Neuronal stem cell (in vitro differentiated cells): ENCODE measurements around the gene CNOT6L.

Experiments
- DNase-seq: peaks from one replicate; pipeline ENCODE4 v3.0.0-alpha.2; 2013; ENCODE audit warnings: low spot score
- H2AFZ ChIP-seq: one replicate; pipeline ENCODE4 v1.6.1; 2013; ENCODE audit warnings: mild to moderate bottlenecking, low read length, inconsistent platforms
- H2AK5ac ChIP-seq: 2 replicates; pipeline ENCODE4 v1.6.1; 2013; ENCODE audit warnings: low read depth, mild to moderate bottlenecking, inconsistent platforms, low read length, moderate library complexity, mixed read lengths
- H2BK120ac ChIP-seq: 2 replicates; pipeline ENCODE4 v1.6.1; 2013; ENCODE audit warnings: low read depth, mild to moderate bottlenecking, inconsistent platforms, low read length, moderate library complexity, mixed read lengths
- H2BK12ac ChIP-seq: one replicate; pipeline ENCODE4 v1.6.1; 2013; ENCODE audit warnings: low read length, inconsistent platforms
- H2BK15ac ChIP-seq: 2 replicates; pipeline ENCODE4 v1.6.1; 2013; ENCODE audit warnings: mild to moderate bottlenecking, low read length, inconsistent platforms, mixed read lengths
- H2BK5ac ChIP-seq: one replicate; pipeline ENCODE4 v1.6.1; 2013; ENCODE audit warnings: inconsistent platforms, mild to moderate bottlenecking, low read length, moderate library complexity
- H3K14ac ChIP-seq: one replicate; pipeline ENCODE4 v1.6.1; 2013; ENCODE audit warnings: low read length, inconsistent platforms
- H3K18ac ChIP-seq: 2 replicates; pipeline ENCODE4 v1.6.1; 2013; ENCODE audit warnings: low read length, inconsistent platforms
- H3K23ac ChIP-seq: 2 replicates; pipeline ENCODE4 v1.6.1; 2013; ENCODE audit warnings: low read depth, mild to moderate bottlenecking, mixed read lengths, low read length, inconsistent platforms; ENCODE audit not compliant: poor library complexity
- H3K27ac ChIP-seq: replicated peaks from 3 replicates; pipeline ENCODE4 v1.5.1; 2013; ENCODE audit warnings: low read length, inconsistent platforms
- H3K27me3 ChIP-seq, 3 experiments: 2 replicates each; pipeline ENCODE4 v1.6.1; 2013; ENCODE audit warnings: low read length in 3 of 3, mild to moderate bottlenecking in 2 of 3, inconsistent platforms in 1 of 3, low read depth in 1 of 3, mixed read lengths in 1 of 3, moderate library complexity in 1 of 3; ENCODE audit not compliant: control insufficient read depth in 3 of 3, insufficient read depth in 3 of 3
- H3K36me3 ChIP-seq, 2 donors: replicated peaks in 1 of 2; 2 replicates each; pipeline ENCODE4 v1.6.1; 2013; ENCODE audit warnings: low read length in 2 of 2; ENCODE audit not compliant: control insufficient read depth in 2 of 2, insufficient read depth in 2 of 2
- H3K4ac ChIP-seq: 2 replicates; pipeline ENCODE4 v1.6.1; 2013; ENCODE audit warnings: inconsistent platforms, mild to moderate bottlenecking, low read length, moderate library complexity
- H3K4me1 ChIP-seq, 2 donors: 1 replicate in 1 of 2; 2 replicates in 1 of 2; pipeline ENCODE4 v1.6.1; 2013; ENCODE audit warnings: low read length in 2 of 2, low read depth in 1 of 2; ENCODE audit not compliant: control insufficient read depth in 2 of 2, insufficient read depth in 1 of 2
- H3K4me2 ChIP-seq: one replicate; pipeline ENCODE4 v1.6.1; 2013; ENCODE audit warnings: mild to moderate bottlenecking, low read length, inconsistent platforms; ENCODE audit not compliant: insufficient read depth, poor library complexity, severe bottlenecking
- H3K4me3 ChIP-seq, 2 donors: 2 replicates each; pipeline ENCODE4 v1.5.1; 2013; ENCODE audit warnings: low read length in 2 of 2, mild to moderate bottlenecking in 2 of 2, inconsistent platforms in 1 of 2, moderate library complexity in 1 of 2
- H3K79me1 ChIP-seq: one replicate; pipeline ENCODE4 v1.6.1; 2013; ENCODE audit warnings: low read depth, mild to moderate bottlenecking, inconsistent platforms, low read length, moderate library complexity
- H3K9ac ChIP-seq: one replicate; pipeline ENCODE4 v1.6.1; 2013; ENCODE audit warnings: mild to moderate bottlenecking, low read depth, low read length, inconsistent platforms; ENCODE audit not compliant: poor library complexity
- H3K9me3 ChIP-seq, 2 donors: replicated peaks in 1 of 2; 2 replicates each; pipeline versions ENCODE3 to v1.6.1; 2013; ENCODE audit warnings: low read length in 2 of 2, mild to moderate bottlenecking in 2 of 2, inconsistent platforms in 1 of 2, low read depth in 1 of 2, mixed read lengths in 1 of 2, moderate library complexity in 1 of 2; ENCODE audit not compliant: control insufficient read depth in 2 of 2, insufficient read depth in 1 of 2
- H4K8ac ChIP-seq: one replicate; pipeline ENCODE4 v1.6.1; 2013; ENCODE audit warnings: low read depth, mild to moderate bottlenecking, inconsistent platforms, low read length, moderate library complexity
- H4K91ac ChIP-seq: one replicate; pipeline ENCODE4 v1.6.1; 2013; ENCODE audit warnings: low read length, low read depth, mild to moderate bottlenecking, inconsistent platforms; ENCODE audit not compliant: poor library complexity
- WGBS, 2 donors: extraction: QIAGEN DNeasy Blood & Tissue Kit; methylation state at CpG; one replicate each; pipeline ENCODE4 v1.1.7; 2013; ENCODE audit warnings: missing lambda C conversion rate in 2 of 2, mixed read lengths in 1 of 2; ENCODE audit not compliant: insufficient read length in 2 of 2, insufficient replicate concordance in 1 of 2; ENCODE audit errors: extremely low coverage in 2 of 2; 5-methylcytosine and 5-hydroxymethylcytosine counted together

CNOT6L gene

DNA sequence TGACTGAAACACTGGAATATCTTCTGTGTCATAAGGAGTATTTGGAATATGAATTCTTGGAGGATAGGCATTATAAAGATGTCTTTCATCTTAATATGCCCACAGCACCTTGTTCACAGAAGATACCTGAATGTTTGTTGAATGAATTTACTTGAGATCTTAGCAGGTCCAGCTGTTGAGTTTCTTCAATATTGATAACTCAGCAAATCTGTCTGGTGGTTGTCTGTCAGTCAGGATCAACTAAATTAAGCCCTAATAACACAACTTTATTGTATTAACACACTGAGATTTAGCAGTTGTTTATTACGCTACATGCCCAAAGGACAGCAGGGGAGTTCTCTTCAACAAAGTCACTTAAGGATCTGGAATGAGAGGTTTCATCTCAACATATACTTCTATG, 106.5 kb downstream of the CNOT6L start:
- Histone ChIP-seq H3K4me3 (no peak overlapping the region), H3K79me1 (no peaks in the 10 kb centered on the region), H3K27ac (no peak overlapping the region), H2BK5ac (no peak overlapping the region), H2AFZ (no peak overlapping the region), H4K8ac (no peak overlapping the region), H3K36me3 (no peaks in the 10 kb centered on the region), H3K27me3 (no peaks in the 10 kb centered on the region), H3K9ac (no peak overlapping the region), H2BK120ac (no peak overlapping the region), H3K23ac (no peak overlapping the region), H2AK5ac (no peak overlapping the region), H3K4ac (no peak overlapping the region), H3K14ac (no peak overlapping the region), H4K91ac (no peak overlapping the region), H2BK12ac (no peak overlapping the region), H2BK15ac (no peak overlapping the region), H3K18ac (no peak overlapping the region), H3K9me3 (no peaks in the 10 kb centered on the region), H3K4me1 (peaks cover 3 to 27% of the 10 kb centered on the region in 2 donors), H3K4me2 (no peak overlapping the region)
- no peak for DNase-seq
- no CpG with 5 or more reads among the region's 1 CpG for WGBS, 2 donors

DNA sequence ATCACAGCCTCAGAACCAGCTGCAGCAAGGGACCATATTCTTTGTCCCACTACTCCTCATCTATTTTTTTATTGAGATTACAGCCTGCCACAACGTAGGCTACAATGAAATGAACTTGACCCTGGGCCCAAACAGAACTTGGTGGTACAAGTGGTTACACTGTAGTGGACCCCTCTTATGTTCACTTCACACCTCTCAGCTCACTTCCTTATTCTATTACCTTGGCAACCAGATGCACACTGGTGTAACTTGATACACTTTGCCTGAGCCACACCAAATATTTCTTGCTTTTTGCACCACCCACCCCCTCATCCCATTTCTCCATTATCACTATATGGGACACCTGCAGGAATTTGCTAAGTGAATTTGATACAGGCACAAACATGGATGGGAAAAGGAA, 107.7 kb downstream of the CNOT6L start:
- WGBS, 2 donors = no CpG with 5 or more reads among the region's 1 CpG
- Histone ChIP-seq H2BK15ac (no peak overlapping the region), H3K4me2 (no peak overlapping the region), H4K8ac (no peak overlapping the region), H3K36me3 (no peaks in the 10 kb centered on the region), H3K9me3 (no peaks in the 10 kb centered on the region), H3K18ac (no peak overlapping the region), H3K4me3 (no peak overlapping the region), H2BK5ac (no peak overlapping the region), H3K79me1 (no peaks in the 10 kb centered on the region), H3K27ac (no peak overlapping the region), H2BK120ac (no peak overlapping the region), H2AFZ (no peak overlapping the region), H2BK12ac (no peak overlapping the region), H3K27me3 (no peaks in the 10 kb centered on the region), H4K91ac (no peak overlapping the region), H3K9ac (no peak overlapping the region), H3K14ac (no peak overlapping the region), H2AK5ac (no peak overlapping the region), H3K23ac (no peak overlapping the region), H3K4ac (no peak overlapping the region), H3K4me1 (peaks cover 2 to 28% of the 10 kb centered on the region in 2 donors)
- no peak for DNase-seq

DNA sequence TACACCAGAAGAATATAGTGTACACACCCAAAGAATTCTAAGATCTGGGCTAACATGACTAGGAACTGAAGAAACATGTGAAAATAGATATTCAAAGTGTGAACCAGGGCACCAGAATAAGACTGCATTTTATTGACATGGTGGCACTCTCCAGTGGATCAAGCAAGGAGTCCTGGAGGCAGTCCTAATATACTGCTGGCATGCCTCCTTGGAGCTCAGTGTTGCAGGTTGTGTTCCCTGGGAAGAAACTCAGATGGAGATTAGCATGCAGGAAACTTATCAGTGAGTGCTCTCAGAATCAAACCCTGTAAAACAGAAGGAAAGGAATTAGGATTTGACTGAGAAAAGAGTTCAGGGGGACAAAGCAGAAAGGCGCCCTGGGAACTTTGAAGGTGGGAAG, 108.5 kb downstream of the CNOT6L start:
- no CpG with 5 or more reads among the region's 1 CpG for WGBS, 2 donors

DNA sequence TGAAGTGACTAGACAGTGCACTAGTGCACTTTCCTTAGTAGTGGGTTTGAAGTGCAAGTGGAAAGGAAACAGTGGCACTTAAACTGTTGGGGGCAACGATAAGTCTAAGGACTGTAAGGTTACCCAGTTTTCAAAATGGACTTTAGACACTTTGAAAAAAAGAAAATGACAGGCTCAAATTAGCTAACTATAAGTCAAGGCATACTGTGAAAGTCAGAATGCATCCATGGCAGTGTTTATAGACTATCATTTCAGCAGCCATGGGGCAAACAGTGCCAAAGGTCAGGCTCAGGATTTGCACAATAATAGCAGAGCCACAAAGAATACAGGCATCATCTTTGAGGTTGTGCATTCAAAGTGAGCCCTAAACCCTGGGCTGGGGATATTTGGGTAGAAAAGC, 109.1 kb downstream of the CNOT6L start:
- Histone ChIP-seq H3K18ac (no peak overlapping the region), H3K27me3 (no peaks in the 10 kb centered on the region), H2AFZ (no peak overlapping the region), H4K8ac (no peak overlapping the region), H3K14ac (no peak overlapping the region), H2BK15ac (no peak overlapping the region), H3K4me1 (peaks cover 2 to 28% of the 10 kb centered on the region in 2 donors), H2BK12ac (no peak overlapping the region), H3K27ac (no peak overlapping the region), H3K36me3 (no peaks in the 10 kb centered on the region), H4K91ac (no peak overlapping the region), H2AK5ac (no peak overlapping the region), H3K23ac (no peak overlapping the region), H2BK5ac (no peak overlapping the region), H3K9ac (no peak overlapping the region), H3K4ac (no peak overlapping the region), H2BK120ac (no peak overlapping the region), H3K9me3 (no peaks in the 10 kb centered on the region), H3K4me3 (no peak overlapping the region), H3K4me2 (no peak overlapping the region), H3K79me1 (no peaks in the 10 kb centered on the region)
- no peak for DNase-seq
- no CpG with 5 or more reads among the region's 1 CpG for WGBS, 2 donors

More for the DNA sequence above, 108.5 kb downstream of the CNOT6L start:
- Histone ChIP-seq H2BK12ac (no peak overlapping the region), H3K18ac (no peak overlapping the region), H4K8ac (no peak overlapping the region), H3K4me2 (no peak overlapping the region), H2AK5ac (no peak overlapping the region), H2BK5ac (no peak overlapping the region), H3K14ac (no peak overlapping the region), H3K4me3 (no peak overlapping the region), H3K27me3 (no peaks in the 10 kb centered on the region), H4K91ac (no peak overlapping the region), H3K4me1 (peaks cover 2 to 28% of the 10 kb centered on the region in 2 donors), H3K79me1 (no peaks in the 10 kb centered on the region), H3K9ac (no peak overlapping the region), H2BK120ac (no peak overlapping the region), H3K23ac (no peak overlapping the region), H2BK15ac (no peak overlapping the region), H3K4ac (no peak overlapping the region), H3K9me3 (no peaks in the 10 kb centered on the region), H2AFZ (no peak overlapping the region), H3K36me3 (no peaks in the 10 kb centered on the region), H3K27ac (no peak overlapping the region)
- no peak for DNase-seq
